ENCODE measurements around the gene ARHGAP28. TPM values are rescaled to one million over a fixed set of nuclear protein-coding genes. Genes with fewer than 3 reads are reported as not detected.

The ARHGAP28 gene
- total and polyA plus RNA-seq, 2 experiments from 2014 or later = 13.6 to 23.7 TPM

GRCh38 chr18:6939972-6940371 is 210.5 kb downstream of the ARHGAP28 start:
- TF ChIP-seq CTCF (IDR thresholded peaks at IDR 0.05; ENCODE audit: low read depth, low read length) = no peak
- H3K36me3 ChIP-seq = peaks cover 13% of the 10 kb centered on the region
- no peaks in the 10 kb centered on the region for H3K9me3 ChIP-seq (ENCODE audit: low read depth)
- DNase-seq (ENCODE audit: low read depth in 1 of 2, low spot score in 1 of 2) = no peak
- no peaks in the 10 kb centered on the region for H3K27me3 ChIP-seq
- H3K4me3 ChIP-seq = no peak overlapping the region
- peak overlapping the region; percentile 17 for H3K27ac ChIP-seq
- no peaks in the 10 kb centered on the region for H3K4me1 ChIP-seq (ENCODE audit: low read depth)

GRCh38 chr18:6940451-6940850 is 210.9 kb downstream of the ARHGAP28 start:
- Histone ChIP-seq H3K4me1 (ENCODE audit: low read depth) (no peaks in the 10 kb centered on the region), H3K9me3 (ENCODE audit: low read depth) (no peaks in the 10 kb centered on the region), H3K4me3 (no peak overlapping the region), H3K36me3 (peaks cover 13% of the 10 kb centered on the region), H3K27me3 (no peaks in the 10 kb centered on the region), H3K27ac (peak overlapping the region; percentile 17)
- no peak for TF ChIP-seq CTCF (IDR thresholded peaks at IDR 0.05; ENCODE audit: low read depth, low read length)
- no peak for DNase-seq (ENCODE audit: low read depth in 1 of 2, low spot score in 1 of 2)

GRCh38 chr18:6941996-6942395 is 212.5 kb downstream of the ARHGAP28 start:
- H3K27me3 ChIP-seq = no peaks in the 10 kb centered on the region
- no peak overlapping the region for H3K27ac ChIP-seq
- H3K4me3 ChIP-seq = no peak overlapping the region
- DNase-seq (ENCODE audit: low read depth in 1 of 2, low spot score in 1 of 2) = no peak
- H3K36me3 ChIP-seq = peaks cover 13% of the 10 kb centered on the region
- H3K9me3 ChIP-seq (ENCODE audit: low read depth) = no peaks in the 10 kb centered on the region
- no peak for TF ChIP-seq CTCF (IDR thresholded peaks at IDR 0.05; ENCODE audit: low read depth, low read length)
- no peaks in the 10 kb centered on the region for H3K4me1 ChIP-seq (ENCODE audit: low read depth)

GRCh38 chr18:6942742-6943141 is 213.2 kb downstream of the ARHGAP28 start:
- Histone ChIP-seq H3K4me1 (ENCODE audit: low read depth) (no peaks in the 10 kb centered on the region), H3K36me3 (peaks cover 13% of the 10 kb centered on the region), H3K27ac (no peak overlapping the region), H3K4me3 (no peak overlapping the region), H3K9me3 (ENCODE audit: low read depth) (no peaks in the 10 kb centered on the region), H3K27me3 (no peaks in the 10 kb centered on the region)
- DNase-seq (ENCODE audit: low read depth in 1 of 2, low spot score in 1 of 2) = no peak
- no peak for TF ChIP-seq CTCF (IDR thresholded peaks at IDR 0.05; ENCODE audit: low read depth, low read length)

GRCh38 chr18:6943143-6943542 is 213.6 kb downstream of the ARHGAP28 start:
- Histone ChIP-seq H3K4me3 (no peak overlapping the region), H3K4me1 (ENCODE audit: low read depth) (no peaks in the 10 kb centered on the region), H3K36me3 (peaks cover 13% of the 10 kb centered on the region), H3K27ac (no peak overlapping the region), H3K9me3 (ENCODE audit: low read depth) (no peaks in the 10 kb centered on the region), H3K27me3 (no peaks in the 10 kb centered on the region)
- DNase-seq (ENCODE audit: low read depth in 1 of 2, low spot score in 1 of 2) = no peak
- TF ChIP-seq CTCF (IDR thresholded peaks at IDR 0.05; ENCODE audit: low read depth, low read length) = no peak

Measured in cardiac muscle cell (in vitro differentiated cells and primary cell).